GM19438 (cell line): ENCODE data around the gene VIL1.

Source experiments
- ATAC-seq: cut with Tn5 transposase; IDR thresholded peaks from one replicate; pipeline ENCODE4 v1.9.1; 2021; ENCODE audit warnings: low read depth; ENCODE audit not compliant: unreplicated experiment

Gene VIL1

DNA sequence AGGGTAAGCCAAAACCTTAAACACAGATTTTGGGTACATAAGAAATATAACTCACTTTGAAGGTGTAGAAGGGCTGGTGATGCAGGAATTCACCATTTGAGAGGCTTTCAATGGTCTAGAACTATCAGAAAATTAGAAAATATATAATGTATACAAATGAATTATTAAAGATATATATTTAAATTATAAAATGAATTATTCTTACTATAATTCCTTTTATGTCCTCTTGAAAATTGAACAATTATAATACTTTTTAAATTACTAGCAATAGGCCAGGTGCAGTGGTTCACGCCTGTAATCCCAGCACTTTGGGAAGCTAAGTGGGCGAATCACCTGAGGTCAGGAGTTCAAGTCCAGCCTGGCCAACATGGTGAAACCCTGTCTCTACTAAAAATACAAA is 60.7 kb downstream of the VIL1 start:
- ATAC-seq = no peak

DNA sequence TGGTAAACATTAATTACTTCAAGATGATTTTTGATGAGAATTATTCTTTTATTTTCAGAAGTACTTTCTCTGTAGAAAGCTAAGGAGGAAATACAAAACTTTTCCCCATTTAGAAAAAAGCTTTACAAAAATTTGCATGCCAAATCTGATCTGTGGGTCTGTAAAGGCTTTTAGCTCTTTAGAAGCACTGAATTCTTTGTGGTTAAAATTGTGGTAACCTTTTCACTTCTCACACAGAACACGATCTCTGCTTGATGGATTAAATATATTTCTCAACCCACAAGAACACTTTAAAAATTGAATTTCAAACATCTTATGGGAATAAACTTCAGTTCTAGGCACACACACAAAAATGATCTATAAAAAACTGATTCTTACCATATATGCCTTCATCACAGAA is 63.7 kb downstream of the VIL1 start:
- no peak for ATAC-seq

DNA sequence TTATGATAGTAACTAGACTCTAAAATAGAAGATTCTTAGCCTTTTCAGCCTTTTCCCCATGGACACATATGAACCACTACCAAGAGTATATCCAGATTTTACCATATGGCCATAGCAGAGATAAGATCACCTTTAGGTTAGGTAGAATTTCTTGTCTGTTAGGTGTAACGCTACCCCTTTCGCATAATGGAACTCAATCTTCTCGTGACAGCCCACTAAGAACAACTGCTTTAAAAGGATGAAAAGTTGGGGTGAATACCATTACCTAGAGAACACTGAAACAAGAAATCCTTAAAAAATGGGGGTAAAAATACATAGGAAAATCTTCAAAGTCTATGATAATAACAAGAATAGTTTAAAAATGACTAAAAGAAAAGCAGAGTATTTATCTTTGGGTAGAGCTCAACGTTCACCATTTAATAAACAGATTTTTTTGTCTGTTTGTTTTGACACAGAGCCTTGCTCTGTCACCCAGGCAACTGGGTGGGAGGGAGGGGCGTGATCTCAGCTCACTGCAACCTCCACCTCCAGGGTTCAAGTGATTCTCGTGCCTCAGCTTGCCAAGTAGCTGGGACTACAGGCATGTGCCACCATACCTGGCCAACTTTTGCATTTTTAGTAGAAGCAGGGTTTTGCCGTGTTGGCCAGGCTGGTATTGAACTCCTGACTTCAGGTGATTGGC is 67.2 kb downstream of the VIL1 start:
- no peak for ATAC-seq

DNA sequence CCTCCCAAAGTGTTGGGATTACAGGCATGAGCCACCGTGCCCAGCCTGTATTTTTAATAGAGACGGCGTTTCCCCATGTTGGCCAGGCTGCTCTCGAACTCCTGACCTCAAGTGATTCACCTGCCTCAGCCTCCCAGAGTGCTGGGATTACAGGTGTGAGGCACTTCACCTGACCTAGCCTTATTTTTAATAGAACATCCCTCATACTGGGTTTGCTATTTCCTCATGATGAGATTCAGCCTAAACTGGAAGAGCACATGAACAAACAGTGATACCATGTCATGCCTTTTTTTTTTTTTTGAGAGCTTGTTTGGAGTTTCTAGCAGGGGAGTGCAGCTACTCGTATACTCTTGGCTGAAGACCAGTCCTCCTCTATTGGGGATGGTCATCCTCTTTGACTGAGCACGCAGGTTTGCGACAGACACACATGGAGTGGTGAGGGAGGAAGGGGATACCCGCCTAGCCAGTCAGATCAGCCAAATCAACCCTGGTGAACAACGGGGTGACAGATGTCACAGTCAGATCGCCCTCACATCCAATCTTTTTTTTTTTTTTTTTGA is 81.7 kb downstream of the VIL1 start:
- ATAC-seq = no peak

DNA sequence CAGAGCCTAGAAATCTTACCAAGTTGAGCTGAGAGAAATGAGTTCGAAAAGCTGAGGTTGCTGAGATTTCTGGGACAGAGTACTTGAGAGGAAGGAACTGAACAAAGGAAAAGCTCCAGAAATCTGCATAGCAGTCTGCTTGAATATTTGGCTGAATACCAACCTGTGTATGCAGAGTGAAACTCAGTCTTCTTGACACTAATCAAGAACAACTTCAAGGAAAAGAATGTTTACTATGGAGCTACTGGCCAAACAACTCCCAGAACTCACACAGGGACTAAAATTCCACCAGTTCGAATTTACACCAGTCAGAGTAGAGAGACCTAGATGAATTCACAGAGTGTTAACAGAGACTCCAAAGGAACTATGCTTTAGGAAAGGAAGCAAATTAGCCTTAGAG is 82.7 kb downstream of the VIL1 start:
- ATAC-seq = no peak
